ENCODE data around the gene ARHGEF33.

GRCh38 chr2:38933653-38934052 lies 44.0 kb downstream of the ARHGEF33 start:
- TF ChIP-seq CTCF (IDR thresholded peaks at IDR 0.05; ENCODE audit: low read depth, low read length) (no peak), EZH2phosphoT487 (IDR thresholded peaks at IDR 0.05; ENCODE audit: low read depth) (no peak)

All from OCI-LY3 (cell line).